KOPT-K1 (cell line): ENCODE data around the gene COQ2.

Experiments
- H3K27ac ChIP-seq: fragments of 200-600 bp; sonication (generic); 2 replicates; pipeline ENCODE4 v1.5.1; 2016; ENCODE audit warnings: antibody characterized with exemption, mild to moderate bottlenecking, low read depth, low read length; ENCODE audit not compliant: poor library complexity, severe bottlenecking
- H3K36me3 ChIP-seq: fragments of 200-600 bp; sonication (generic); 2 replicates; pipeline ENCODE4 v1.5.1; 2017; ENCODE audit warnings: antibody characterized with exemption, mild to moderate bottlenecking, low read length, moderate library complexity; ENCODE audit not compliant: insufficient read depth
- H3K9me3 ChIP-seq: fragments of 200-600 bp; sonication (generic); 2 replicates; pipeline ENCODE4 v1.5.1; 2017; ENCODE audit warnings: antibody characterized with exemption, low read length, mild to moderate bottlenecking; ENCODE audit not compliant: insufficient read depth, poor library complexity, severe bottlenecking

COQ2 gene

DNA sequence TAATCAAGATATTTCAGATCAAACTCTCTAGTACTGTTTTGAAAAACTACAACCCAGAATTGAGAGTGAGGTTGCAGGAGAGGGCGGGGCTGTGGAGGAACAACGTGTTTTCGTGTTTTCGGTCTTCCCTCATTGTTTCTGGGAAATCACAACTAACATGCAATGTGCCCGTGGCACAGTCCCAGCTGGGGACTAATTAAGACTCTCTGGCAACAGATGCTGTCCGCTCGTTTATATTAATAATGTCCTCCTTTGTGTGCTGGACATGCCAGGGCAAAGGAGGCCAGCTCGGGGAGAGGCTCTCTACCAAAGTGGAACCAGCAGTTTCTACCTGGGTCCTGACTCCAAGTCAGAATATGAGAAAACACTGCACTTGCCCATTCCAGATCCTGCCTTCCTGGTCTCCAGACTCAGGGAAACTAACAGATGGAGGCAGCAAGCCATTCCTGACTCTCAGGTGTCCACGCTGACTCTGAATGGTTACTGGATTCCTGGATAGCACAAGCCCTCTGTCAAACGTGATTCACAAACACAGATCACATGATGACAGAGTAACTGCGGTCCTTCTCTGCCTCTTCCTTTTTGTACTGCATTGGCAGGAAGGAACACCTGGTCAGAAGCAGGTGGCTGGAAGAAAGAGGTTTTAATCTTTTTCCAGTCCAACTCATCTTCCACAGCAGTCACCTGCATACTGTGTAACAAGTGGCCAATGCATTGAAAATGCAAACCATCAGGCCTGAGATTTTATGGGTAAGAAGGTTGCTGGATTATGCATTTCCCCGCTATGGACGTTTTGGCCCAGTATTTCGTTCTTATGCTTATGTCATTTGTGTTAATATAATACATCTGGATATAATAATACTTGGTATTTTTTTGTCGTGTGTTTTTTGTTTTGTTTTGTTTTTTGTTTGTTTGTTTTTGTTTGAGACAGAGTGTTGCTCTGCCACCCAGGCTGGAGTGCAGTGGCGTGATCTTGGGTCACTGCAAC is 65.0 kb downstream of the COQ2 start:
- H3K27ac ChIP-seq, result peak overlapping the region; percentile 34
- no peaks in the 10 kb centered on the region for H3K36me3 ChIP-seq
- H3K9me3 ChIP-seq, result no peaks in the 10 kb centered on the region

DNA sequence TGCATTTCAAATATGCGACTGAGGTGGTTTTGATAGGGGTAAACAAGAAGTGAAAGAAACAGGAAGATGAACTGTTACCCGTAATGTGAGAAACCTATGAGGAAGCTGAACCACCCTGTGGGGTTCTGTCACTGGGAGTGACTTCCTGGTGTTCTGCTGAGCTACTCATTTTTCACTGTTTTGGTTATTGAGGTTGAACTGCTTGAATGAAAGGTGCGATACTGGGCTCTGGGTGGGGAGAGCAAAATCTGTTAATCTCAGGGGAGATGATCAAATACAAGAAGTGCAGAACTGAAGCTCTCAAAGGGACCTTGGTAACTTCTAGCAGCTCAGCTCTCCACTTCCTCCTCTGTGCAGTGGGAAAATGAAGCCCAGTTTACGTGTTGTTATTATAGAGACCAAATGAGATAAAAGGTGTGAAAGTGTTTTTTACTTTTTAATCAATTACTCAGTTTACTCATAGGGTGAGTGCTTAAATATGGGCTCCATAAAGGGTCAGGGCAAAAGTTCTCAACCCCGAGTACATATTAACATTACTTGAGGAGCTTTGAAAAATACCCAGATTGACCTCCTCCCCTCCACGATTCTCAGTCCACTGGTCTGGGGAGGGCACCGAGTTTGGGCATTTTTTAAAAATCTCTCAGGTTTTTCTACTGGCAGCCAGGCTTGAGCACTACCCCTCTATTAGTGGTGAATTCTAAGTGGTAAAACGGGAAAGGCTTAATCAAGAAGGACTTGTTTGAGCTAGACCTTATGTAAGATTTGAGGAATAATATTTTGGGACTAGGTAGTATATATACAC is 66.7 kb downstream of the COQ2 start:
- Histone ChIP-seq H3K27ac (peak overlapping the region; percentile 78), H3K36me3 (no peaks in the 10 kb centered on the region), H3K9me3 (no peaks in the 10 kb centered on the region)

DNA sequence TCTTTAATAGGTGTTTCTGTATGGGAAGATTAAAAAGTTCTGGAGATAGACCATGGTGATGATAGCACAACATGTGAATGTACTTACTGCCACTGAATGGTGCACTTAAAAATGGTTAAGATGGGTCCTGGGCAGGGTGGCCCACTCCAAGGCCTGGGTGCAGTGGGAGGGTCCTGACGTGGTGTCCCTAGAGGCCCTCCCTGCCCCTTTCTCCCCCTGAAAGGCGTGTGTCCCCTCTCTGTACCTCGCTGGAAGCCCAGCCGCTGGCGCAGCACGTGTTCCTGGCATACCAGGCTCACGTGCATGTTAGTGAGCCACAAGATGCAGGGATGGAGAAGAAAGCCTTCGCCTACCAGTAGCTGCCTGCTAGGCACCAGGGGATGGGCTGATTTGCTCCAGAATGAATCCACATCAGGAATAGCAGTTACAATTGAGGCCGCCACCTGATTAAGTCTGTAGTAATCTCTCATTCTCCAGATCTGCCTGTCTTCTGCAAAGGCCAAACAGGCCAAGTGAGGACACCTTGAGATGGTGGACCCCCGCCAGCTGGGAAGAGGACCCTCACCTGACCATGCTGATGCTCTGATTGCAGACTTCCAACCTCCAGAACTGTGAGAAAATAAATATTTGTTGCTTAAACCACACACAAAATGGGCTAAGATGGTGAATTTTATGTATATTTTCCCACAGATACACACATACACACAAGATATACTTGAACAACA is 67.5 kb downstream of the COQ2 start:
- Histone ChIP-seq H3K27ac (peak overlapping the region; percentile 78), H3K9me3 (no peaks in the 10 kb centered on the region), H3K36me3 (no peaks in the 10 kb centered on the region)

DNA sequence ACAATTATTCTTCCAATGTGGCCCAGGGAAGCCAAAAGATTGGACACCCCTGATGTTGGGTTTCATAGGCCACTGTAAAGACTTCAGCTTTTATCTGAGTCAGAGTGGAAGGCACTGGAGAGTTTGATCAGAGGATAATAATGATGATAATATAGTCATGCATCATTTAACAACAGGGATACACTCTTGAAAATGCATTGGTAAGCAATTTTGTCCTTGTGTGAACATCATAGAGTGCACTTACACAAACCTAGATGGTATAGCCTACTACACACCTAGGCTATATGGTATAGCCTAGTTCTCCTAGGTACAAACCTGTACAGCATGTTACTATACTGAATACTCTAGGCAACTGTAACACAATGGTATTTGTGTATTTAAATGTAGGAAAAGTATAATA is 70.5 kb downstream of the COQ2 start:
- Histone ChIP-seq H3K27ac (no peak overlapping the region), H3K9me3 (no peaks in the 10 kb centered on the region), H3K36me3 (no peaks in the 10 kb centered on the region)
